ENCODE results near the gene TMEM269.

GRCh38 chr1:42846257-42847110 lies 61.7 kb downstream of the TMEM269 start, which contains the start of gene ZNF691:
- TF ChIP-seq CTCF (conservative IDR thresholded peaks at IDR 0.05; ENCODE audit: low read depth, low read length), result peak; percentile 57
- no peak for TF ChIP-seq EZH2 (IDR thresholded peaks at IDR 0.05; ENCODE audit: borderline replicate concordance, low read depth, low read length, poor library complexity, severe bottlenecking)

All from A673 (cell line).